HG03558 (cell line): ENCODE data around the gene ACOT8.
A peak's percentile ranks its signal among the peaks of the same experiment; 100 is the strongest.
"Not testable (repeated sequence)": the region's sequence is repeated elsewhere in the genome, so short reads cannot be mapped to it uniquely, and the experiment has no call there.

Experiments used
- ATAC-seq: cut with Tn5 transposase; IDR thresholded peaks from one replicate; pipeline ENCODE4 v1.9.1; 2021; ENCODE audit warnings: moderate number of reproducible peaks; ENCODE audit not compliant: unreplicated experiment; ENCODE audit errors: extremely low read depth

Gene ACOT8

DNA sequence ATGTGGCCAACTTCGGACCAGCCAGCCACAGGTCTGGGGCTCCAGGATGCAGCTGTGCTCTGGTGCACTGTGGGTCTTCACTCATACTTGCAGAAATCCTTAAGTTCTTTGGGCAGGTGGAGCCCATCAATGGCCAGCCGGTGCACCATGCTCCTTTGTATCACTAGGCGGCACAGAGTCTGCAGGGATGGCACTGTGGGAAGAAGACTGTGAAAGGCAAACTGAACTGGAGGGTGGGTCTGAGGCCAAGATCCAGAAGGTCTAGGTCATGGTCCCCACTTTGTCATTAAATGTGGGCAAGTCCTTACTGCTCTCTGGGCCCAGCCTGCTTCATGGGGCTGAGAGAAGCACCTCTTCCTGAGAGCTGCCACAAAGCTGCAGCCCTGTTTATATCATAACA lies 31.5 kb upstream of the ACOT8 start:
- ATAC-seq: no peak

DNA sequence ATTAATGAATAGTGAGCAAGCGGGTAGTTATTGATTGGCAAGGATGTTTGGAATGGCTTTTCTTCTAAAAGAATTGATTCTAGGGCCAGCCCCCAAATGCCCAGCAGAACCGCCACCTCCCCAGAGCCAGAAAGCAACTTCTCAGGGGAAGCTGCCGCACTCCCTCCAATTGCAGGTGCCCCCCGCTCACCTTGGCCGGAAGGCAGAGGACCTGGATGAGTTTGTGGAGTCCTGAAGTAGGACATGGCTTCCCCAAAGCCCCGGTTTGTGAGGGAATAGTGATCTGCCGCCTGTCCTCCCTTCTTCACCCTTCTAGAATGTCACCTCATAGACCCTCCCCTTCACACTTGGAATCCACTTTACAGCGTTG lies 30.1 kb upstream of the ACOT8 start, which contains the start of gene SPATA25:
SPATA25 (minus strand) TSS at position 277 of the 370 bp plus-strand sequence; CDS start at position 245, 32 bp downstream.
- ATAC-seq: no peak

DNA sequence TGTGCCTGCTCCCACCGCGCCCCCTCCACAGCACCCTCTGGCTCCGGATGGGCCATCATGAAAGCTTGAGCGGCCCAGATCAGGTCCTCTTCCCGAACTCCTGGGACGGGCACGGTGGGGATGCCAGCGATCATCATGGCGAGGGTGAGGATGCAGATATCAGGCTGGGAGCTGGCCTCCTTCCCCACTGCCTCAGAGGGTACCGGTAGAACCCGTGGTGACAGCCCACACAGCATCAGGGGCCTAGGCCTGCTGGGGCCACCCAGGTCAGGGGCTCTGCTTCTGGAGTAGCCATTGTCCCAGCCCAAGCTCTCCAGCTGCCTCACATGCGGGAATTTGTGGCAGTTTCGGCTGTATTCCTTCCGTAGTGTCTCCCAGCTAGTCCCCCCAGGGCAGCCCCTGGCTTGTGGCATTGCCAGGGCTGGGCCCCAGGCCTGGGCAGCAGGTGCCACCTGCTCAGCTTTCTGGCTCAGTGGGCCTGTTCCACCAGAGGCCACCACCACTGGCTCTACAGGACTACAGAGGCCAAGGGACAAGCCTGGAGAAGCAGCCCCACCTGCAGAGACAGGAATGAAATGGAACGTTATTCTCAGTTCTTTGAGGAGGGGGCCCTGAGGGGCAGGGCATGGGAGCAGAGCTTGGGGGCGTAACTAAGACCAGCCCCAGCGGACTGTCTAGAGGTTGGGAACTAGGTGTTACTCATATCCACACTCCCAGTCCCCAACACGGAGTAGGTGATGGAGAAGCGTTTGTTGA lies 29.6 kb upstream of the ACOT8 start:
- ATAC-seq: no peak

DNA sequence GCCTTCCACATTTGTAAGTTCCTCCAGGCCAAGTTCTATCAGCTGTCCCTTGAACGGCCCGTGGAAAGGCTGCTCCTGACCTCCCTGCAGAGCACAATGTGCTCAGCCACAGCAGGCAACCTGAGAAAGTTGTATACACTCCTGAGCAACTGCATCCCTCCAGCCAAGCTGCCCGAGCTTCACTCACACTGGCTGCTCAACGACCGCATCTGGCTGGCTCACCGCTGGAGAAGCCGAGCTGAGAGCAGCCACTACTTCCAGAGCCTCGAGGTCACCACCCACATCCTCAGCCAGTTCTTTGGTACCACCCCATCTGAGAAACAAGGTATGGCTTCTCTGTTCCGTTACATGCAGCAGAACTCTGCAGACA lies 25.9 kb upstream of the ACOT8 start:
- no peak for ATAC-seq

DNA sequence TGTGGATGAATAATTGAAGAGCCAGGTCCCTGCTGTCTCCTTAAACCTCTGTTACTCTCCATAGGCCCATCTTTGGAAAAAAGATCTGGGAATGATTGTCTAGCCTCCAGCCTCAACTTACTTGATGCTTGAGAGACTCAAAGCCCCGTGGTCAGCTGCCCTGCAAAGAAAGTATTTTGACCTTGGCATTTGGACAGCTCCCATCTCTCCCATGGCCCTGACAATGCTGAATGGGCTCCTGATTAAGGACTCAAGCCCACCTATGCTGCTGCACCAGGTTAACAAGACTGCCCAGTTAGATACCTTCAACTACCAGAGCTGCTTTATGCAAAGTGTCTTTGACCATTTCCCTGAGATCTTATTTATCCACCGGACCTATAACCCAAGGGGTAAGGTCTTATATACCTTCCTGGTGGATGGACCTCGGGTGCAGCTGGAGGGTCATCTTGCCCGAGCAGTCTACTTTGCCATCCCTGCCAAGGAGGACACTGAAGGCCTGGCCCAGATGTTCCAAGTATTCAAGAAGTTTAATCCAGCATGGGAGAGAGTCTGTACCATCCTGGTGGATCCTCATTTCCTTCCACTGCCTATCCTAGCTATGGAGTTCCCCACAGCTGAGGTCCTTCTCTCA lies 25.4 kb upstream of the ACOT8 start:
- ATAC-seq: no peak

DNA sequence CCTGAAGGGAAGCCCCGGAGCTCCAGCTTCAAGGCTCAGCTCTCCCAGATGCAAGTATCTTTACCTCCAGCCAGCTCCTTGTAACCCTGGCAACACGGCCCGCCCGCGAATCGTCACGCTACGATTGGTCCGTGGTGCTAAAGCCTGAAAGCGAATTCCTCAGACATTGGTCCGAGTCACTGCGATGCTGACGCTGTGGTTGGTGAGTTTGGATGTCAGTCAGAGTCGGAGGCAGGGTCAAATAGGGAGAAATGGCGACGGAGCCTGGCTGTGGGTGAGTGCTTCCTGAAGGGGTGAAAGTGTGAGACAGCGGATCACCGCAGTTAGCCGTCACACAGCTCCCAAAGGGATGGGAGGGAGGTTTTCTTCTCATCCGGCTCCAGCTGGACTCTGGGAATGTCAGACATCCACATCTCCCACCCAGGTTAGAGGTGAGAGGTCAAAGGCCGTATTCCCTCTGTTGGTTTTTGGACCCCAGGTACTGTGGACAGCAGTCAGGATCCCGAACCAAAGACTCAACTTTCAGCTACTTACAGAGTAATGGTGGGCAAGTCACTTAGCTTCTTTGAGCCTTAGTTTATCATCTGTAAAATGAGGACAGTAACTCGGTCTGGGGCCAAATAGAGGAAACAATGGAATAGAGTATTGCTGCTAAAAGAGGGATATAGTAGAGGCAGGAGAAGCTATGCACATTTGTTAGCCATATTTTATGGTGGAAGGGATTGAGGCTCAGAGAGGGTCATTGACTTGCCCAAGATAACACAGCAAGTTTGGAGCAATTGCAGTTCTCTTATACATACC lies 24.0 kb upstream of the ACOT8 start, which contains the start of gene ZSWIM1:
ZSWIM1 (plus strand) TSS at position 240 of the 801 bp plus-strand sequence. CDS start 1,366 bp downstream, outside the sequence.
- ATAC-seq: peak; percentile 91

DNA sequence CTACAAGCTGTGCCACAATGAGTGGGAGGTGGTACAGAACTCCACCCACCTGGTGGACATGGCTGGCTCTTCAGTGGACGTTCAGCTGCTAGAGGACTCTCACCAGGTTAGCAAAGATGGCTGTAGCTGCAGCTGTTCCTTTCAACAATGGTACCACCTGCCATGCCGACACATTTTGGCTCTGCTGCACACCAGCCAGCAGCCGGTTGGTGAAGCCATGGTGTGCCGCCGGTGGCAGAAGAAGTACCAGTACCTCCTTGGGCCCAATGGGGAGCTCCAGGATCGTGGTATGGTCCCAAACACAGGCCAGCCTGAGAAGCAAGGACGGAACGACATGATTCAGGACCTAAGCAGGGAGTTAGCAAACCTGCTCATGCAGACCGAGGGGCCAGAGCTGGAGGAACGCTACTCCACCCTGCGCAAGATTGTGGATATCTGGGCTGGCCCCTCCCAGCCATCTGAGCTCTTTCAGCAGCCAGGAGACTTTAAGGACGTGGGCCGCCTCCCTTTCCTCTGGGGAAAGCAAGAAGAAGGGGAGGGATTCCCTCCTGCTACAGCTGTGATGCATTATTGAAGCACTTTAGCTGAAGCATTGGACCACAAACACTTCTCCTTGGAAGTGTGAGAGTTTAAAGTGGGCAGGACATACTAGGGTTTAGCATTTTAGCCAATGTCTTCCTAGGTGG lies 21.0 kb upstream of the ACOT8 start:
- ATAC-seq: no peak

DNA sequence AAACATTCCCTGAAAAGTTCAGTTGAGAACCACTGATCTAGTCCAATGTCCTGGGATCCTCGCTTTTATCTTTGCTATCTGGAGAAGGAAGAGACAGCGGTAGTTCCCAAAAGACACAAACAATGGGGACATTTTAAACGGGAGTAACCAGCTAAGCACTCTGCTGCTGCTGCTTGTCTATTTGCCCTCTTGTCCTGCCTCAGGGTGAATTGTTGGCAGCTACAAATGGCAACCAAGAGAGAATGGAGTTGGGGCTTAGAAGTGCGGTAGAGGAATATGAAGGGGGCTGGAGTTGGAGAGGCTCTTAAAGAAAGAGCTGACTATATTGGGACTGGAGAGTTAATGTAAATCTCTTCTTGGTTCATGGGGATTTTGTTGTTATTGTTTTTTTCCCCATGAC lies 17.4 kb upstream of the ACOT8 start:
- no peak for ATAC-seq

DNA sequence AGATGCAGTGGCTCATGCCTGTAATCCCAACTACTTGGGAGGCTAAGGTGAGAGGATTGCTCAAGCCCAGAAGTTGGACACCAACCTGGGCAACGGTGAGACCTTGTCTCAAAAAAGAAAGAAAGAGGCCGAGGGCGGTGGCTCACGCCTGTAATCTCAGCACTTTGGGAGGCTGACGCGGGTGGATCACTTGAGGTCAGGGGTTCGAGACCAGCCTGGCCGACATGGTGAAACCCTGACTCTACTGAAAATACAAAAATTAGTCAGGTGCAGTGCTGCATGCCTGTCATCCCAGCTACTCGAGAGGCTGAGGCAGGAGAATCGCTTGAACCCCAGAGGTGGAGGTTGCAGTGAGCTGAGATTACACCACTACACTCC lies 16.9 kb upstream of the ACOT8 start:
- not testable (repeated sequence) for ATAC-seq

DNA sequence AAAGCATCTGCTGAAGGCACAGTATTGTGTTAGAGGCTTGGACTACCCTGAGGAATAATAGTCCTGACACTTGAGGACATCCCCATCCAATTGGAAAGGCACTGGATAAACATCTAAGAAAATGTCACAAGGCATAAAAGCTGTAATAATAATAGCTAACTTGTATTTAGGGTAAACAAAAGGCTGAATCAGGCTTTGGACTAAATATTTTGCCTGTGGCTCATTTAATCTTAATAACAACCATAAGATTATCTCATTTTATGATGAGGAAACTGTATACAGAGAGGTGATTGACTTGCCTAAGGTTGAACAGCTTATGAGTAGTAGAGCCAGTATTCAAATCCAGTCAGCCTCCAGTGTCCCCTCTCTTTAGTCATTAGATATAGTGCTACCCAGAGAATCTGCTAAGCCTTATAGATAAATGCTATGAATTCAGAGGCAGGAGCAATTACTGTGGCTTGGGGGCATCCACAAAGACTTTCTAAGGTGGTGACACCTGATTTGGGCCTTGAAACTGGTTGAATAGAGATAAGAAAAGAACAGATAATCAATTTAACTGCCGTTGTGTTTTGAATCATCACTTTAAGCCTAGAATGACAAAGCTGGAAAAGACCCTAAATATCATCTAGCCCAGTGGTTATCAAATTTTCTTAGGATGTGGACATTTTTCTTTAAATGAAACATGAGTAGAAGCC lies 16.4 kb upstream of the ACOT8 start:
- no peak for ATAC-seq

DNA sequence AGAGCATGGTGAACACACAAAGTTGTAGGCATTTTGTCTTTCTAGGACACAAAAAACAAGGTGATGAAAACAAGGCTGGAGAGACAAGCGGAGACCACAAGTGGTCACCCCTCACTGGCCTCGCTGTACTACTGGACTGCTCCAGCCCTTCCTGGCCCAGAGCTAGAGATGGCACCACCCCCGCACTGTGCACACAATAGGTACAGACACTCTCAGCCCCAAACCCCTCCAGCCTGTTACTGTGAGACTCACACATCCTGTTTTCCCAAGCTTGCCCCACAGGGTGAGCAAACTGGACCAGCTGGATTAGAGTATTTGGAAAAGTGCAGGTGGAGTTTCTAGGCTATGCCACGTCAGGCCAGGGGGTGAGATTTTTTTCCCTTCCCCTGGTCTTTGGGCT lies 15.4 kb upstream of the ACOT8 start:
- no peak for ATAC-seq

DNA sequence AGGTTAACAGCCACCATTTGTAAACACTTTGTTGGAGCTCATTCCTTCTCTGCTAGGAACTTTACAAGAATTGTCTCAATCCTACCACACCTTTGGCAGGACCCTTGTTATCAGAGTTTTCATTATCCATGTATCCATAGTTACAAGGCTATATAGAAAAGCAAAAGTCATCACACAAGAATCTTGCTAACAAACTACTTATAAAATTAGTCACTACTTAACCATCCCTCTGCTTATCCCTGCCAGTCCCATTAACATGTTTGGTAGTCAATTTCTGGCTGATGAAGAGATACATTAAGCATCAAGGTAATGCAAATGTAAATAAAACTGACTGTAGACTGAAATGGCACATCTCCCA lies 10.6 kb upstream of the ACOT8 start:
- ATAC-seq: no peak

DNA sequence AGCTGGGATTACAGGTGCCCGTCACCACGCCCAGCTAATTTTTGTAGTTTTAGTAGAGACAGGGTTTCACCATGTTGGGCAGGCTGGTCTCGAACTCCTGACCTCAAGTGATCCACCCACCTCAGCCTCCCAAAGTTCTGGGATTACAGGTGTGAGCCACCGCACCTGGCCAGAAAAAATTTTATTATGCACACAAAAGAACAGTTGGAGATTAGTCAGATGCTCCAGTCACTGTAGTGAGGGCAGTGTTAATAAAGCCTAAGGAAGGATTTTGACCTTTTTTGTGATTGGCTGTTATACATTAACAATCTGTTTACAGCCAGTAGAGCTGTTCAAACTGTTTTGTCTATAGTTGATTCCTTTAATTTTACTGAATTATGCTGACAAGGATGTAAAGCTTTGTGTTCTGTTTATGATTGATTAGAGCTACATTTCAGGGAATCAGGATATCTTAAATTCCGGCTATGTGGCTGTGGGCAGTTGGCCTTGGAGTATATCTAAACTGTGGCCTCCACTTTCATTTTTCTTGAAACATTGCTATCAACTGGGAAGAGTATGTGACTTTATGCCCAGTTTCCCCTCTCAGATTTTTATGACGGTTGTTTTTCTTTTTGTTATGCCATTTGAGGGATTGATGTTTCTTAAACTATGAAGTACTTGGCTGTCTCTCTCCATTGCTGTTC lies 10.1 kb upstream of the ACOT8 start:
- no peak for ATAC-seq

DNA sequence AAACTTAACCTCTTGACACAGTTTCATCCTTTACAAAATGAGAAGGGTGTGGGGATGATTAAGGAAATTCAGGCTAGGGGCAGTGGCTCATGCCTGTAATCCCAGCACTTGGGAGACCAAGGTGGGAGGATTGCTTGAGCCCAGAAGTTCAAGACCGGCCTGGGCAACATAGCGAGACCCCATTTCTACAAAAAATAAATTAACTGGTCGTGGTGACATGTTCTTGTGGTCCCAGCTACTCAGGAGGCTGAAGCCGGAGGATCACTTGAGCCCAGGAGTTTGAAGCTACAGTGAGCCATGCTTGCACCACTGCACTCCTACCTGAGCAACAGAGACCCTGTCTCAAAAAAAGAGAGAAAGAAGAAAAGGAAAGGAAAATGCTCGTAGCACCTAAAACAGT lies 9.3 kb upstream of the ACOT8 start:
- no peak for ATAC-seq

DNA sequence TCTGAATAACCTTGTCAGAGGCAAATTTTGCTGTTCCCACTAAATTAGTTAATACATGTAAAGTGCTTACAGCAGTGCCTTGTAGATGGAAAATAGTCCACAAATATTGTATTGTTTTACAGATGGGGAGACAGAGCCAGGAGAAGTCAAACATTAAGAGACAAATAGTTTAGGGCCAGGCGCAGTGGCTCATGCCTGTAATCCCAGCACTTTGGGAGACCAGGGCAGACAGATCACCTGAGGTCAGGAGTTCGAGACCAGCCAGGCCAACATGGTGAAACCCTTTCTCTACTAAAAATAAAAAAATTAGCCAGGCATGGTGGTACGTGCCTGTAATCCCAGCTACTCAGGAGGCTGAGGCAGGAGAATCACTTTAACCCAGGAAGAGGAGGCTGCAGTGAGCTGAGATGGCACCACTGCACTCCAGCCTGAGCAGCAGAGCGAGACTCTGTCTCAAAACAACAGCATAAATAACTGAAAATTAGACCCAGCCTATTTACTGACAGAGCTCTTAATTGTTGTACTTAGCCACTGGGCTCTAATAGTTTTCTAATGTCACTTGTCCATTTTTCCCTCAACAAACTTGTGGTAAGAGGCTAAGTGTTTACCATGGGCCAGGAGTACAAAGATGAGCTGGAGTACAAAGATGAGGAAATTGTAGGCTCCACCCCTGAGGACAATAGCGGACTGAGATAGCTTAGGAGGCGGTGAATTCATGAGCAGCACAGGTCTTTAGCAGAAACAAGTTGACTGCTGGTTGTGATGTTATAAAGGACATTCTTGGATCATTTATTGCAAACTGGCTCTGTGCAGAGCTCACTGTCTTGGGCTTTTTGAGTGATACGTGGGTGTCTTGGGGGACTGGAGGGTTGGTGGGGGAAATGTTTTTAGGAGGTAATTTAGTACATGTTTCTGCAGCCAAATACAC lies 6.6 kb upstream of the ACOT8 start:
- ATAC-seq: no peak

DNA sequence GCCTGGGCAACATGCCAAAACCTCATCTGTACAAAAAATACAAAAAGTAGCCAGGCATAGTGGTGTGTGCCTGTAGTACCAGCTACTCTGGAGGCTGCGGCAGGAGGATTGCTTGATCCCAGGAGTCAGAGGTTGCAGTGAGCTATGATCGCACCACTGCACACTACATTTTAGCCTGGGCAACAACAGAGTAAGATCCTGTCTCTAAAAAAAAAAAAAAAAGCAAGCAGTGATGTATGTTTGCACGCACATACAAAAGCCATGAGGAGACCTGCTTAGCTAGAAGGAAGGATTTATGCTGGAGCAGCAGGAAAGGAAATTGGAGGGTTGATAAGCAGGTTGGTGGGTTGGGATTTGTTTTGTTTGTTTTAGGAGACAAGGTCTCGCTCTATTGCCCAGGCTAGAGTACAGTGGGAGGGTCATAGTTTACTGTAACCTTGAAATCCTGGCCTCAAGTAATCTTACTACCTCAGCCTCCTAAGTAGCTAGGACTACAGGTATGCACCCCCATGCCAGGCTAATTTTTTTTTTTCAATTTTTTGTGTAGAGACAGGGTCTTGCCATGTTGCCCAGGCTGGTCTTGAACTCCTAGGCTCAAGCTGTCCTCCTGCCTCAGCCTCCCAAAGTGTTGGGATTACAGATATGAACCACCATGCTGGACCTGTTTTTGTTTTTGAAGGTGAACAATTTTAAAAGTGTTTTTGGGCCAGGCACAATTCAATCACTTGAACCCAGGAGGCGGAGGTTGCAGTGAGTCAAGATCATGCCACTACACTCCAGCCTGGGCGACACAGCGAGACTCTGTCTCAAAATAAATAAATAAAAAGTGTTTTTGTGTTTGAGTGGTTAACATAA lies 4.3 kb upstream of the ACOT8 start:
- ATAC-seq: no peak

DNA sequence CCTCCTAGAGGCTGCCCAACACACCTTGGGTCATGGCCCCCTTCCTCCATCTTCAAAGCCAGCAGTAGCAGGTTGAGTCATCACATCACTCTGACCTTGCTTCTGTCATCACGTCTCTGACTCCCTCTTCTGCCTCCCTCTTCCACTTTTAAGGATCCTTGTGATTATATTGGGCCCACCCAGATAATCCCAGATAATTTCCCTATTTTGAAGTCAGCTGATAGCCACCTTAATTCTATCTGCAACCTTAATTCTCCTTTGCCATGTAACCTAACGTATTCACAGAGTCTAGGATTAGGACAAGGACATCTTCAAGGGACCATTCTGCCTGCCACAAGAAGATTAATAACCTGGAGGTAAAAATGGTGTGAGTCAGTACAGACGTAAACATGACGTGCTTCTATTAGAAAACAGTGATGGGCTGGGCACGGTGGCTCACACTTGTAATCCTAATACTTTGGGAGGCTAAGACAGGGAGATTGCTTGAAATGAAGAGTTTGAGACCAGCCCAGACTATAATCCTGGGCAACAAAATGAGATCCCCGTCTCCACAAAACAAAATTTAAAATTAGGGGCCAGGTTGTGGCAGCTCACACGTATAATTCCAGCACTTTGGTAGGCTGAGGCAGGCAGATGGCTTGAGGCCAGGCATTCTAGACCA lies 3.5 kb upstream of the ACOT8 start:
- ATAC-seq: no peak
